Suprapubic skin (tissue), 4 donors: ENCODE measurements around the gene RAD9B. TPM values are rescaled to one million over a fixed set of nuclear protein-coding genes. Genes with fewer than 3 reads are reported as not detected.

Source experiments
- DNase-seq, 2 donors: peaks; one replicate each; pipeline ENCODE4 v3.0.0-alpha.2; 2019; ENCODE audit warnings: low spot score in 2 of 2
- H3K27ac ChIP-seq: fragments of 200-600 bp; sonication (generic); one replicate; pipeline ENCODE4 v1.5.1; 2019
- H3K27me3 ChIP-seq: fragments of 200-600 bp; sonication (generic); one replicate; pipeline ENCODE4 v1.5.1; 2019
- H3K36me3 ChIP-seq: fragments of 200-600 bp; sonication (generic); one replicate; pipeline ENCODE4 v1.5.1; 2019
- H3K4me1 ChIP-seq: fragments of 200-600 bp; sonication (generic); one replicate; pipeline ENCODE4 v1.5.1; 2019
- H3K4me3 ChIP-seq: fragments of 200-600 bp; sonication (generic); one replicate; pipeline ENCODE4 v1.5.1; 2019; ENCODE audit warnings: mild to moderate bottlenecking
- H3K9me3 ChIP-seq: fragments of 200-600 bp; sonication (generic); one replicate; pipeline ENCODE4 v1.5.1; 2019
- CTCF ChIP-seq, 2 donors: fragments of 200-600 bp in 1 of 2; fragments of 450-650 bp in 1 of 2; sonication (generic) in 1 of 2; IDR thresholded peaks; one replicate each; pipeline ENCODE4 v1.5.1; 2016 to 2019; ENCODE audit warnings: antibody characterized with exemption in 2 of 2, mild to moderate bottlenecking in 1 of 2, moderate library complexity in 1 of 2
- EP300 ChIP-seq: sonication (generic); formaldehyde crosslinking; IDR thresholded peaks from one replicate; pipeline ENCODE4 v1.6.1; 2017; ENCODE audit warnings: antibody characterized with exemption
- POLR2A ChIP-seq, 2 donors: fragments of 450-650 bp; IDR thresholded peaks; one replicate each; pipeline ENCODE4 v1.6.1; 2017; ENCODE audit warnings: antibody characterized with exemption in 2 of 2, mild to moderate bottlenecking in 2 of 2, moderate library complexity in 2 of 2
- POLR2AphosphoS5 ChIP-seq, 3 donors: sonication (generic); formaldehyde crosslinking; IDR thresholded peaks; one replicate each; pipeline ENCODE4 v1.6.1; 2017; ENCODE audit warnings: antibody characterized with exemption in 3 of 3
- WGBS: methylation state at CpG from one replicate; pipeline ENCODE4 v1.1.5; 2018; 5-methylcytosine and 5-hydroxymethylcytosine counted together
- total RNA-seq, 4 donors: library from RNA; depleted of rRNA; stranded (reverse); fragments of >200 nt; gene quantifications; one replicate each; pipeline ENCODE4 v1.1.0, GENCODE V29; 2016

The RAD9B gene
- total RNA-seq, 4 donors from 2014 or later: 0.19 to 0.47 (median 0.40) TPM; not detected in 1

- Histone ChIP-seq H3K27ac (peak overlapping the region; percentile 94), H3K4me3 (peak overlapping the region; percentile 73), H3K9me3 (no peaks in the 10 kb centered on the region), H3K36me3 (no peaks in the 10 kb centered on the region), H3K27me3 (no peaks in the 10 kb centered on the region), H3K4me1 (peaks cover 34% of the 10 kb centered on the region)
- TF ChIP-seq POLR2AphosphoS5 (IDR thresholded peaks at IDR 0.05): no peak
- TF ChIP-seq EP300: no peak
- no peak for TF ChIP-seq POLR2A (IDR thresholded peaks at IDR 0.05)
- no peak for TF ChIP-seq CTCF (IDR thresholded peaks at IDR 0.05)
- WGBS: under 1% methylated on average over 17 of the region's 17 CpGs
- no peak for DNase-seq
Measured at GRCh38 chr12:110501399-110501751, 756 bp upstream of the RAD9B start.

DNA sequence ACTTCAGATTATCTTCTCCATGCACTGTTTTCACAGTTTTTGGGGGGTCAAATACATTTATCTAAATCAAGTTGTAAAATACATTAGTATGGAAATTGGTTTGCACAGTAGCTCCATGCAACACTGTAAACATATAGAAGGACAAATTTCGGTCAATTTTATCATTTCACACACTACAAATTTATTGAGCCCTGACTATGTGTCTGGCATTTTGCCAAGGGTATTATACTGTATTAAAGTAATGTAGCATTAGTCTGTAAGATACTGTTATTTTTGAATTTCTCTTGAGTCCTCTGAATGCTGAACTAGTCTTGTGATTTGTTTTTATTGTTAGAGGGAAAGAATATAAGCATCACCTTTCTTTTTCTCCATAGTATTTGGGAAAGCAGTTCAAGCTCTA, 1.3 kb downstream of the RAD9B start:
- H3K9me3 ChIP-seq: no peaks in the 10 kb centered on the region
- no peak overlapping the region for H3K27ac ChIP-seq
- TF ChIP-seq POLR2A (IDR thresholded peaks at IDR 0.05) (no peak), EP300 (no peak), POLR2AphosphoS5 (IDR thresholded peaks at IDR 0.05) (no peak), CTCF (IDR thresholded peaks at IDR 0.05) (no peak)
- 82% methylated on average over 1 of the region's 1 CpG for WGBS
- H3K4me3 ChIP-seq: no peak overlapping the region
- peaks cover 29% of the 10 kb centered on the region for H3K4me1 ChIP-seq
- DNase-seq: no peak
- no peaks in the 10 kb centered on the region for H3K27me3 ChIP-seq
- no peaks in the 10 kb centered on the region for H3K36me3 ChIP-seq

DNA sequence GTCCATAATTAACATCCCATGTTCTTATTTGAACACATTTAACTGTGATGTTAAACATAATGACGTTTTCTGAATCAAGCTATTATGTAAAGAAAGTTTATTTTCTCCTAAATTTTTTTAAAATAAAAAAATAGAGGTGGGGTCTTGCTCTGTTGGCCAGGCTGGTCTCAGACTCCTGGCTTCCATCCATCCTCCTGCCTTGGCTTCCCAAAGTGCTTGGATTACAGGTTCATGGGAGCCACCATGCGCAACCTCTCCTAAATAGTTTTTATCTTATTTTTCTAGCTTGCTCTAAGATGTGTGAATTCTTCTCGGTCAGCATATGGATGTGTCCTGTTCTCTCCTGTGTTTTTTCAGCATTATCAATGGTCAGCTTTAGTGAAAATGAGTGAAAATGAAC, 3.2 kb downstream of the RAD9B start:
- WGBS: 87% methylated on average over 3 of the region's 3 CpGs
- DNase-seq: no peak
- H3K4me3 ChIP-seq: no peak overlapping the region
- H3K36me3 ChIP-seq: no peaks in the 10 kb centered on the region
- H3K27ac ChIP-seq: no peak overlapping the region
- no peak for TF ChIP-seq CTCF (IDR thresholded peaks at IDR 0.05)
- H3K27me3 ChIP-seq: no peaks in the 10 kb centered on the region
- H3K4me1 ChIP-seq: peaks cover 12% of the 10 kb centered on the region
- no peaks in the 10 kb centered on the region for H3K9me3 ChIP-seq

GRCh38 chr12:110508071-110508586, 6.0 kb downstream of the RAD9B start:
- WGBS: 73% methylated on average over 4 of the region's 4 CpGs
- TF ChIP-seq EP300: no peak
- TF ChIP-seq POLR2A (IDR thresholded peaks at IDR 0.05): no peak
- TF ChIP-seq POLR2AphosphoS5 (IDR thresholded peaks at IDR 0.05): no peak
- no peak for TF ChIP-seq CTCF (IDR thresholded peaks at IDR 0.05)
- Histone ChIP-seq H3K27me3 (no peaks in the 10 kb centered on the region), H3K4me1 (peaks cover 6% of the 10 kb centered on the region), H3K9me3 (no peaks in the 10 kb centered on the region), H3K4me3 (no peak overlapping the region), H3K27ac (no peak overlapping the region), H3K36me3 (no peaks in the 10 kb centered on the region)
- DNase-seq: no peak

DNA sequence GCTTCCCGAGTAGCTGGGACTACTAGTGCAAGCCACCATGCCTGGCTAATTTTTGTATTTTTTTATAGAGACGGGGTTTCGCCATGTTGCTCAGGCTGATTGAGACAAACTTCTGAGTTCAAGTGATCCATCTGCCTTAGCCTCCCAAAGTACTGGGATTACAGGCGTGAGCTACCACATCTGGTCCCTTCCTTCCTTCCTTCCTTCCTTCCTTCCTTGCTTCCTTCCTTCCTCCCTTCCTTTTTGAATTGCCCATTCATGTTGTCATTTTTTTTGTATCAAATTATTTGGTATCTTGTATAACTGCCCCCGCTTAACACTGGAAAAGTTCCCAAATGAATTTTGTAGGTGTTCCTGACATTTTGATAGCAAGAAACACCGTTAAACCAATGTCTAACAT, 11.7 kb downstream of the RAD9B start:
- WGBS: 70% methylated on average over 6 of the region's 6 CpGs
- Histone ChIP-seq H3K36me3 (no peaks in the 10 kb centered on the region), H3K4me3 (no peak overlapping the region), H3K9me3 (no peaks in the 10 kb centered on the region), H3K27me3 (no peaks in the 10 kb centered on the region), H3K4me1 (peaks cover 6% of the 10 kb centered on the region), H3K27ac (no peak overlapping the region)
- DNase-seq: no peak
- no peak for TF ChIP-seq EP300
- TF ChIP-seq POLR2A (IDR thresholded peaks at IDR 0.05): no peak
- no peak for TF ChIP-seq CTCF (IDR thresholded peaks at IDR 0.05)
- TF ChIP-seq POLR2AphosphoS5 (IDR thresholded peaks at IDR 0.05): no peak
